CD4-positive, alpha-beta T cell treated with Interleukin-17A for 1 hour (primary cell): ENCODE results near the gene TRIM67.

ENCODE experiments used
- DNase-seq: peaks from one replicate; pipeline ENCODE4 v3.0.0-alpha.2; 2020

The TRIM67 gene

DNA sequence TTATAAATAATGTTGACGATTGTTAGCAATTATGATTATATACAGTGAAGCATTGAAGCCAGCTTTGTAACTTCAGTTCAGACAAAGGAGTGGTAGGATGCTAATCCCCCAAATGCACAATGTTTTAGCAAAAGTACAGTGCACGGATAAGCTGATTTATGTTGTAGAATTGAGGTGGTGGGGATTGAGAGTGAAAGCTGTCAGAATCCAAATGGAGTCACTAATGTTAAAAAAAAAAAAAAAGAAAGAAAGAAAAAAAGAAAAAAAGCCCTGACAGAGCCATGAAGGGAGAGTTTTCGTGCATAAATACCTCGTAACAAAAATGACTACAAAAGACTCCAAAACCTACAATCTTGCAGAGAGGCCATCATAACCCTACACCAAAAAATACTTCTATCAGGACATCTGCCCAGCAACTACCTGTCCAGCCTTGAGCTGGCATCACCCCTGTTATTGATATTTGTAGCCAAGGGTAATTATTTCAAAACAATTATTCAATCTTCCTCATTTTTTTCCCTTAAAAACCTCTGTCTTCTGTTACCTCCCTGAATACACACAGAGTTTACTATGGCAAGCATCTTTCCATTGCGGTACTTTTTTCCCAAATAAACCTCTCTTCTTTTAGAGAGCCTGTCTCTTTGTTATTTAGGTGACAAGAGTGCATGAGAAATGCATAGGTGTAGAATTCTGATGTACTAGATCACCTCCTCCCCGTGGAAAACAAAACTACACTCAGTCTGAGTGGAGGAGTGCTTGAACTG, 2.5 kb upstream of the TRIM67 start:
- DNase-seq: no peak

GRCh38 chr1:231159963-231160761, 1.7 kb upstream of the TRIM67 start:
- no peak for DNase-seq

- no peak for DNase-seq
Measured at GRCh38 chr1:231160895-231161666, 777 bp upstream of the TRIM67 start.

DNA sequence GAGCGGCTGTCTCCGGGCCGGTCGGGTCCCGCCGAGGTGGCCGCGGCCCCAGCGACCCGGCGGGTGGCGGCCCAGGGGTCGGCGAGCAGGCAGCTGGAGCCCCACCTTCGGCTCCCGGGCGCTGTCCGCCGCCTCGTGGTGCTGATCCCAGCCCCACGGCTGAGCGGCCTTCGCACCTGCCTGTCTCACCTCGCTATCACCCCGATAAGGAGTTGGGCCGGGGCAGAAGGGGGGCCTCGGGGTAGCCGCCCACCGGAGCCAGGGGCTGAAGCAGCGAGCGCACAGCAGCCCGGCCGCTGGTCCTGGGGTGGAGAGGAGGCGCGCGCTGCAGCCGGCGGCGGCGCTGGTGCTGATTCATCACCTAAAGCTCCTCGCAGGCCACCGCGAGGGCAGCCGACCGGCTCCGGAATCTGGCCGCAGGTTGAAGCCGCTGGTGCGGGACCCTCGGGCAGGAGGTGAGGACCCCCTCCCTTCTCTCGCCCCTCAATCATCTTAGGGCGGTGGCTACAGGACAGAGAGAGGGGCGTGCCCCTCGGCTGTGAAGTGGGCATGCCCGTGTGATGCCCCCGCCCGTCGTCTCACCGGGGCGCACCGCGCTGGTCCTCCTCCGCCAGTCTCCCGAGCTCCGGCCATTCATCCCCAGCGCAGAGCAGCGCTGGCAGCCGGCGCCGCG, 575 bp downstream of the TRIM67 start:
- no peak for DNase-seq

GRCh38 chr1:231162970-231163829, 1.3 kb downstream of the TRIM67 start:
- no peak for DNase-seq

- DNase-seq: no peak
Measured at GRCh38 chr1:231163830-231164427, 2.1 kb downstream of the TRIM67 start.

DNA sequence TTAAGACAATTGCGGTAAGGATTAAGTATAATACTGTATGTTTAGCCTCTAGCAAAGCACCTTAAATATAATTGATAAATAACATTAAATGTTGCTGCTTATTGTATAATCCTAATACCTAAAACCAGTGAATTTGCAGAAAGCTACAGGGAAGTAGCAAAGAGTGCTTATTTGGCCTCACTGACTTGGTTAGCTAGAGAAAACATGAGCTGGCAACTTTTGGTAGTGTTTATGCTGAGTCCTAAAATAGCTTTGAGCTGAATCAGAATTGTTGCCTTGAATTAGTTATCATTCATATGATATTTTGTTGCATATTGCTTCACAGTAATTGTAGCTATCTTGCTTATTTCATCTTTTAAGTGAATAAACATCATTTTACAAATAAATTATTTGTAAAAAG, 3.5 kb downstream of the TRIM67 start:
- DNase-seq: no peak

GRCh38 chr1:231166398-231166797, 4.5 kb downstream of the TRIM67 start:
- DNase-seq: no peak

DNA sequence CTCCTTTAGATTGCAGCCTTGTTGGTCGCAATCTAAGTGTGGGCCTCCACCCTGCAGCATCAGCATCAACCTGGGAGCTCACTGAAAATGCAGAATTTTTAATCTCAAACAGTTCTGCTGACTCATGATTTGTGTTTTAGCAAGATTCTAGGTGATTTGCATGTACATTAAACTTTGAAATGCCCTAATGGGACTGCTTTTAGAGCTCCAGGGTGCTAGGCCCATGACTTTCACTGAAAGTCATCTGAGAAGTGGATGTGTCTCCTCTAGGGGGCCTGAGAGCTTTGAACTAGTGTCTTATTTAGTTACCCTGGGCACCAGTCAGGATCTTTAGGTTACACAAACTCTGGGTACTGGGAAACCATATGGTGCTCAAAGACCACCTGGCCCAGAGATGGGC, 9.0 kb downstream of the TRIM67 start:
- DNase-seq: no peak

DNA sequence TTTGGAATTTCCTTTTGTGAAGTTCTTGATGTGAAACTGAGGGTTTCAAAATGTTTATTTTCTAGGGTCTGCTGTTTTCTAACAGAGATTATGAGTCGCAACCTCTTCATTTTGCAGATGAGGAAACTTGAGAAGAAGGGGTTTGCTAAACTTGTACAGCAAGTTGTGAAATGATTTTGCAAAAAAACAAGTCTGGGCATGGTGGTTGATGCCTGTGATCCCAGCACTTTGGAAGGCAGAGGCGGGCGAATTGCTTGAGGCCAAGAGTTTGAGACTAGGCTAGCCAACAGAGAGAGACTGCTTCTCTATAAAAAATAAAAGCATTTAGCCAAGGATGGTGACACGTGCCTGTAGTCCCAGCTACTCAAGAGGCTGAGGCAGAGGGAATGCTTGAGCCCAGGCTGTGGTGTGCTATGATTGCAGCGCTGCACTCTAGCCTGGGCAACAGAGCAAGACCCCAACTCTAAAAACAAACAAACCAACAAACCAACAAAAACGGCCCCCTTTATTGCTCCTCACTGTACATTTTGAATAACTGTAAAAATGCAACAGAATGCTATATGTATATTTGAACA, 9.9 kb downstream of the TRIM67 start:
- no peak for DNase-seq

DNA sequence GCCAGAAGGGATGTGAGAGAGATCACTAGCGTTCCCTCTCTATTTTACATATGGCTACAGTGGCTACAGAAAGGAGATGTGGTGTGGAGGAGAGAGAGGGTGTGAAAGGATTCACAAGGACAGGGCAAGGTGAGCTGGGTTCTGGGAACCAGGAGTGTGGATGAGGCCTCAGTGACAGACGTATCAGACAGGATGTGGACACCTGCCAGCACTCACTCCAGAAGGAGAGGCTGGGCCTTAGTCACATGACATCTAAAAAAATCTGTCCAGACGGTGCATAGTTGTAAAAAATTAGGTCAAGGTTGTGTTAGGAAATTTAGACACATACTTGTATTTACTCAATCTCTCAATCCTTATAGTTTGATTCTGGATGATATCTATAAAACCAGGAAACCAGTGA, 10.6 kb downstream of the TRIM67 start:
- no peak for DNase-seq

DNA sequence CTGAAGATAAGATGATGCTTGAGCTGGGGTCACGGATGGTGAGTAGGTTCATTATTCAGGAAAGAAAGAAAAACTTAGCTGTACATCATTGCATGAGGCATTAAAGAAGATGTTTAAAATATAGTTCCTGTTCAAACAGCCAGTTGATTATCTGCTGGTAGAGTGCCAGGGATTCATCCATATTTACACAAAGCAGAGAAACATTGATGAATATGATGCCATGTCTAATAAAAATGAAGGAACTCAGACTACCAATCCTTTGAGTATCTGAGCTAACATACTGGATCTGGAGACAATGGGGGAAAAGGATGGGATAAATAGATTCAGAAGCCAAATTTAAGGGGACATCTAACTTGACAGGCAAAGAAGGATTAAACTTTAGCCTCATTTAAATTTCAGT, 14.6 kb downstream of the TRIM67 start:
- no peak for DNase-seq

DNA sequence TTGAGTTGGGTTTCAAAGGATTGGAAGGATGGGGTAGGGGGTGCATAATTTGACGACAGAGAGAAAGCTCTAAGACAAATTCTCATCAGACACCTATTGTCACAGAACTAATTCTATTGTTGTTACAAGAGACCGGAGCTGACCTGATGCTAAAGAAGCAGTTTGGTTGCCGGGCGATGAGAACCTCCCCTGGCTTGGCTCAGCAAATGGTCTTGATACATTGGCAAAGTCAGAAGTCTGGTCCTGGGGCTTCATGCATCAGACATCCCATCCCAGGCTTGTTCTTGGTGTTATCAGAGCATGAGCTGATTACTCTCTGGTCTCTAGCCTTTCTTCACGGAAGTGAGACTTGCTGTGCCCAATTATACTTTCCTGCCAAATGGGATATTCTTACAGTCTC, 15.4 kb downstream of the TRIM67 start:
- no peak for DNase-seq

DNA sequence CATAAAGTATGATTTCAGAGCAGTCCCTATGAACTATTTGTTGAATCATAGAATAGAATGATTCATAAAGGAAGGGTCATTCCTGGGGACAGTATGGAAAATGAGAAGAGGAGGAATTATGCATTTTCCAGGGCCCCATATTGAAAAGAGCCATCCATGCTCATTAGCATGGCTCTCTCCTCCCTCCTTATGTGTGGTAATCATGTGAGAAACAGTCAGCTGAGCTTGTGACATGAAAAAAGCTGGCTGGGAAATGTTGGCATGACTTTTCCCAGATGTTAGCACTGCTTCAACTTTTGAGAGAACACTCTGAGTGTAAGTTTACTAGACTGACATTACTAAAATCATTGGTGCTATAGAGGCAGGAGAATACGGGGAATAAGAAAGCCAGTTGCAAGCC, 16.1 kb downstream of the TRIM67 start:
- DNase-seq: no peak

GRCh38 chr1:231178970-231179369, 17.1 kb downstream of the TRIM67 start:
- no peak for DNase-seq

GRCh38 chr1:231180034-231180433, 18.2 kb downstream of the TRIM67 start:
- DNase-seq: no peak

DNA sequence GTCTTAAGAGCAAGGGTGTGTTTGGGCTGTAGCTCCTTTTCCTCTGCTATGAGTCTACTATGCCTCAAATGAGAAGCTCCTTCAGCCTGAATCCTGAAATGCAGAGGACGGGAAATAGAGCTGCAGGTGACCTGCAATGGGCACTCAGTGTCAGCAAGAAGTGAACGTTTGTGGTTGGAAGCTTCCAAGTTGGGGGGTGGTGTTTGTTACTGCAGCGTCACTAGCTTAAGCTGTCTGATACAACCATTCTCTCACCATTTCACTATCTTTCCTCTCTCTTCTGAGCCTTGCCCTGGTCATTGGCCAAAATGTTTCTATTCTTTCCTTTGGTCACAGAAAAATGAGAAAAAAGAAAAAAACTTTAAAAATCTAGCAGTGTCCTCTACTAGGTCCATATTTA, 19.4 kb downstream of the TRIM67 start:
- DNase-seq: no peak

GRCh38 chr1:231182317-231182716, 20.5 kb downstream of the TRIM67 start:
- no peak for DNase-seq

- no peak for DNase-seq
Measured at GRCh38 chr1:231183639-231184590, 22.1 kb downstream of the TRIM67 start.

DNA sequence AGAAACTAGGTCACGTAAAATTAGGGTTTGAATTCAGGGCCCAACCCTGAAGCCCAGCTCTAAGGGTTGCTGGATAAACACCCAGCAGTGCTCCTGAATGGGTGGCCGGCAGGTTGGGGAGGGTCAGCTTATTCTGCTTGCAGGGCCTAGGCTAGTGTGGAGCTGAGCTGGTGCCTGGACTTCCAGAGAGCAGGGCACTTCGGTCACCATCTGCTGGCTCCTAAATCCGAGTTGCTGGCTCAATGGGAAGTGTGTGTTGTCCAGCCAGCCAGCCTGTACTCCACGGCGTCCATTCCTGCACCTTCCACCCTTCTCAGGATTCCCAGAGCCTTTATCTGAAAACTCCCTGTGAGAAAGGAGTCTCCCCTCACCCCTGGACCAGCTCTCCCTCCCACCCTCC, 23.0 kb downstream of the TRIM67 start:
- DNase-seq: no peak
